Measurements from ENCODE around the gene CA10. TPM values are rescaled to one million over a fixed set of nuclear protein-coding genes. Genes with fewer than 3 reads are reported as not detected.

The CA10 gene
- total and polyA plus RNA-seq, 2 of the 4 experiments (the other 2 are of a cell fraction) = not detected

GRCh38 chr17:51687887-51688286 is 470.6 kb downstream of the CA10 start:
- H4K8ac ChIP-seq (ENCODE audit: low read depth in 2 of 2, low read length in 2 of 2) = no peak overlapping the region
- H2BK15ac ChIP-seq (ENCODE audit: low read depth, low read length) = no peak overlapping the region
- H4K20me1 ChIP-seq (ENCODE audit: insufficient read depth, low read length) = no peaks in the 10 kb centered on the region
- peaks cover 10% of the 10 kb centered on the region for H3K9me3 ChIP-seq (ENCODE audit: control insufficient read depth, insufficient read depth, low read length)
- no peak overlapping the region for H3K4me2 ChIP-seq (ENCODE audit: low read depth, low read length)
- no peak for ATAC-seq (ENCODE audit: low read depth)
- H4K5ac ChIP-seq (ENCODE audit: low read depth, low read length) = no peak overlapping the region
- BruUV-seq (replicated peaks) = no TSS peak
- in situ Hi-C loops (cut with MboI; ENCODE audit: low sequenced_read_pairs) = no loop called here
- no peak overlapping the region for H3K4ac ChIP-seq (ENCODE audit: low read depth, low read length)
- no CpG with 5 or more reads among the region's 3 CpGs for WGBS, 2 experiments (ENCODE audit: extremely low coverage in 2 of 2, insufficient read length in 1 of 2)
- H3K27ac ChIP-seq (ENCODE audit: insufficient read depth, low read length) = no peak overlapping the region
- H3K27me3 ChIP-seq (ENCODE audit: control insufficient read depth, insufficient read depth, low read length) = no peaks in the 10 kb centered on the region
- DNase-seq = no peak
- H2AFZ ChIP-seq (replicated peaks; ENCODE audit: low read length, poor library complexity) = no peak overlapping the region
- H3K4me1 ChIP-seq (ENCODE audit: control insufficient read depth, insufficient read depth, low read length) = no peaks in the 10 kb centered on the region
- no peak overlapping the region for H2AK9ac ChIP-seq (replicated peaks; ENCODE audit: low read depth, low read length, poor library complexity)
- no peaks in the 10 kb centered on the region for H3K9me1 ChIP-seq (ENCODE audit: insufficient read depth, low read length)
- H3K14ac ChIP-seq (replicated peaks; ENCODE audit: low read depth, low read length) = no peak overlapping the region
- H3K79me1 ChIP-seq (ENCODE audit: low read depth in 1 of 2, low read length in 2 of 2) = no peaks in the 10 kb centered on the region
- no peak overlapping the region for H2BK5ac ChIP-seq (ENCODE audit: low read depth, low read length, poor library complexity, severe bottlenecking)
- H3K4me3 ChIP-seq (ENCODE audit: insufficient read depth, low read depth, low read length) = no peak overlapping the region
- H3K18ac ChIP-seq (ENCODE audit: low read depth, low read length) = no peak overlapping the region
- ChIA-PET CTCF (no interaction called here), POLR2A (ENCODE audit: unreplicated experiment) (no interaction called here)
- H3K9ac ChIP-seq (ENCODE audit: low read depth, low read length) = no peak overlapping the region
- no peak overlapping the region for H2BK120ac ChIP-seq (ENCODE audit: low read depth, low read length)
- no peak overlapping the region for H3K56ac ChIP-seq (ENCODE audit: extremely low read depth, insufficient read depth, low read length)
- no peak overlapping the region for H2BK20ac ChIP-seq (ENCODE audit: low read depth, low read length)
- H4K91ac ChIP-seq (ENCODE audit: insufficient read depth, low read depth, low read length) = no peak overlapping the region
- no peak overlapping the region for H3K23ac ChIP-seq (ENCODE audit: low read depth, low read length)
- H2AK5ac ChIP-seq (ENCODE audit: low read depth, low read length) = no peak overlapping the region
- TF ChIP-seq CEBPB (IDR thresholded peaks at IDR 0.05; ENCODE audit: low read depth, low read length) = no peak
- no peak for TF ChIP-seq SMC3 (IDR thresholded peaks at IDR 0.05; ENCODE audit: low read depth, low read length)
- TF ChIP-seq RFX5 (IDR thresholded peaks at IDR 0.05; ENCODE audit: low read depth, low read length) = no peak
- TF ChIP-seq MAZ (IDR thresholded peaks at IDR 0.05; ENCODE audit: borderline replicate concordance, low read depth, low read length) = no peak
- TF ChIP-seq RAD21 (IDR thresholded peaks at IDR 0.05; ENCODE audit: low read length) = no peak
- no peak for TF ChIP-seq POLR2A (IDR thresholded peaks at IDR 0.05; ENCODE audit: low read depth, low read length)
- TF ChIP-seq CHD1 (IDR thresholded peaks at IDR 0.05; ENCODE audit: low read depth, low read length) = no peak
- TF ChIP-seq RCOR1 (IDR thresholded peaks at IDR 0.05; ENCODE audit: insufficient replicate concordance, low read length) = no peak
- no peak for TF ChIP-seq BHLHE40 (IDR thresholded peaks at IDR 0.05; ENCODE audit: low read depth, low read length)
- TF ChIP-seq ELK1 (IDR thresholded peaks at IDR 0.05; ENCODE audit: borderline replicate concordance, low read depth, low read length) = no peak
- TF ChIP-seq NFE2L2 (IDR thresholded peaks at IDR 0.05; ENCODE audit: low read depth, low read length) = no peak
- no peaks in the 10 kb centered on the region for H3K36me3 ChIP-seq (ENCODE audit: control insufficient read depth, insufficient read depth, low read length)
- dilution Hi-C loops (cut with HindIII; ENCODE audit: low sequenced_read_pairs, unreplicated experiment) = no loop called here
- intact Hi-C loops (cut with micrococcal nuclease) = no loop called here
